Spleen (tissue), 7 donors: ENCODE measurements around the gene KLHL21.

ENCODE experiments used
- CTCF ChIP-seq, 11 experiments: fragments of 200-600 bp in 7 of 11; fragments of 450-650 bp in 4 of 11; sonication (generic) in 4 of 11; IDR thresholded peaks in 8 of 11; conservative IDR thresholded peaks in 3 of 11; 1 replicate in 7 of 11; 2 replicates in 4 of 11; pipeline versions ENCODE4 v1.4.0 to v1.8.0; 2016 to 2021; ENCODE audit warnings: antibody characterized with exemption in 11 of 11, inconsistent platforms in 4 of 11, mild to moderate bottlenecking in 1 of 11
- POLR2A ChIP-seq, 3 donors: fragments of 450-650 bp; IDR thresholded peaks; one replicate each; pipeline ENCODE4 v1.5.1; 2017; ENCODE audit warnings: antibody characterized with exemption in 3 of 3, mild to moderate bottlenecking in 1 of 3
- donor health status: DM: no; HTN: no; CAD: no; lungs with moderate emphysema.
- donor health status: DM: no; HTN: no; CAD: no.
- donor health status: DM: no; HTN: no; CAD: no.

GRCh38 chr1:6603915-6604558 is 1.4 kb upstream of the KLHL21 start:
- TF ChIP-seq CTCF (IDR thresholded peaks at IDR 0.05 in 8 of 11, conservative IDR thresholded peaks at IDR 0.05 in 3 of 11) (no peak), POLR2A (IDR thresholded peaks at IDR 0.05) (no peak)
